H1 (cell line): ENCODE data around the gene PCDH9. TPM values are rescaled to one million over a fixed set of nuclear protein-coding genes. Genes with fewer than 3 reads are reported as not detected.

Source experiments
- CTCF ChIA-PET: fragments of 300-600 bp; sonication (Branson Sonifier 250); formaldehyde crosslinking; loops from one replicate; lab custom pipeline; 2021; ENCODE audit not compliant: partially characterized antibody; lab: Charles Lee
- POLR2A ChIA-PET: fragments of 300-600 bp; sonication (Branson Sonifier 250); formaldehyde crosslinking; loops from one replicate; lab custom pipeline; 2021; ENCODE audit warnings: inconsistent platforms; ENCODE audit not compliant: partially characterized antibody; lab: Charles Lee
- DNase-seq, 2 experiments: peaks; one replicate each; pipeline versions ENCODE4 v3.0.0 to v3.0.0-alpha.2; 2010 to 2022; ENCODE audit warnings: low spot score in 2 of 2, low read depth in 1 of 2, mixed read lengths in 1 of 2
- FAIRE-seq: peaks from 2 replicates; lab custom pipeline; 2011; peaks lifted over from hg19 to GRCh38; lab: Jason Lieb, UNC
- H2AFZ ChIP-seq: 2 replicates; pipeline ENCODE4 v1.8.1; 2012; ENCODE audit warnings: low read length, inconsistent platforms
- H2AK5ac ChIP-seq: 2 replicates; pipeline ENCODE4 v1.6.1; 2013; ENCODE audit warnings: low read depth, low read length
- H2BK120ac ChIP-seq: replicated peaks from 2 replicates; pipeline ENCODE3; 2013; ENCODE audit warnings: low read depth, low read length, inconsistent platforms
- H2BK12ac ChIP-seq: 2 replicates; pipeline ENCODE4 v1.6.1; 2013; ENCODE audit warnings: low read depth, low read length
- H2BK15ac ChIP-seq: 2 replicates; pipeline ENCODE4 v1.6.1; 2013; ENCODE audit warnings: low read length
- H2BK20ac ChIP-seq: 2 replicates; pipeline ENCODE4 v1.6.1; 2013; ENCODE audit warnings: low read length
- H2BK5ac ChIP-seq: 2 replicates; pipeline ENCODE4 v1.6.1; 2013; ENCODE audit warnings: low read depth, low read length
- H3K14ac ChIP-seq: 2 replicates; pipeline ENCODE4 v1.6.1; 2013; ENCODE audit warnings: inconsistent platforms; ENCODE audit not compliant: insufficient read length
- H3K18ac ChIP-seq: 2 replicates; pipeline ENCODE4 v1.6.1; 2013; ENCODE audit warnings: low read length; ENCODE audit errors: extremely low read depth
- H3K23ac ChIP-seq: 2 replicates; pipeline ENCODE4 v1.6.1; 2013; ENCODE audit warnings: inconsistent platforms; ENCODE audit not compliant: insufficient read length
- H3K23me2 ChIP-seq: 2 replicates; pipeline ENCODE4 v1.6.1; 2013; ENCODE audit warnings: low read depth, low read length
- H3K27ac ChIP-seq: 2 replicates; pipeline ENCODE4 v1.6.1; 2011; ENCODE audit warnings: low read depth, low read length, inconsistent platforms
- H3K27me3 ChIP-seq, 4 experiments: replicated peaks in 1 of 4; 1 replicate in 1 of 4; 2 replicates in 3 of 4; pipeline versions ENCODE4 v1.6.1 to v1.8.1; 2011 to 2013; ENCODE audit warnings: low read length in 3 of 4, mild to moderate bottlenecking in 3 of 4, inconsistent platforms in 2 of 4, mixed read lengths in 2 of 4, moderate library complexity in 1 of 4; ENCODE audit not compliant: control insufficient read depth in 3 of 4, insufficient read depth in 3 of 4; ENCODE audit errors: extremely low read depth in 1 of 4
- H3K36me3 ChIP-seq, 4 experiments: 2 replicates each; pipeline versions ENCODE4 v1.6.1 to v1.8.1; 2011 to 2013; ENCODE audit warnings: mild to moderate bottlenecking in 4 of 4, low read length in 3 of 4, moderate library complexity in 2 of 4, control low read depth in 1 of 4, inconsistent platforms in 1 of 4; ENCODE audit not compliant: insufficient read depth in 4 of 4, control insufficient read depth in 2 of 4
- H3K4ac ChIP-seq: replicated peaks from 2 replicates; pipeline ENCODE3; 2013; ENCODE audit warnings: low read length, low read depth, mixed read lengths, inconsistent platforms; ENCODE audit not compliant: insufficient read length
- H3K4me1 ChIP-seq, 4 experiments: replicated peaks in 1 of 4; 1 replicate in 1 of 4; 2 replicates in 3 of 4; pipeline versions ENCODE4 v1.6.1 to v1.8.1; 2011 to 2013; ENCODE audit warnings: low read length in 3 of 4, inconsistent platforms in 2 of 4, mixed read lengths in 1 of 4; ENCODE audit not compliant: insufficient read depth in 4 of 4, control insufficient read depth in 3 of 4
- H3K4me2 ChIP-seq, 2 experiments: 2 replicates each; pipeline versions ENCODE4 v1.6.1 to v1.8.1; 2011 to 2013; ENCODE audit warnings: low read depth in 2 of 2, low read length in 2 of 2, control low read depth in 1 of 2, inconsistent platforms in 1 of 2, mild to moderate bottlenecking in 1 of 2; ENCODE audit not compliant: insufficient read depth in 1 of 2
- H3K4me3 ChIP-seq, 4 experiments: fragments of 200-600, 300-600 bp in 1 of 4; sonication (generic), shearing (Covaris generic), sonication (Bioruptor Twin) in 1 of 4; 2 replicates each; pipeline versions ENCODE4 v1.5.1 to v1.8.1; 2011 to 2016; ENCODE audit warnings: low read length in 4 of 4, low read depth in 3 of 4, control low read depth in 2 of 4, inconsistent platforms in 2 of 4, mild to moderate bottlenecking in 2 of 4, mixed read lengths in 1 of 4, moderate library complexity in 1 of 4; ENCODE audit not compliant: insufficient read depth in 2 of 4; ENCODE audit errors: extremely low read depth in 1 of 4
- H3K56ac ChIP-seq: replicated peaks from 2 replicates; pipeline ENCODE3; 2013; ENCODE audit warnings: low read depth, mild to moderate bottlenecking, mixed read lengths, low read length, inconsistent platforms; ENCODE audit not compliant: insufficient read length
- H3K79me1 ChIP-seq: 2 replicates; pipeline ENCODE4 v1.6.1; 2013; ENCODE audit warnings: low read depth, low read length, control low read depth
- H3K79me2 ChIP-seq, 2 experiments: 2 replicates each; pipeline versions ENCODE4 v1.6.1 to v1.8.1; 2012 to 2013; ENCODE audit warnings: low read length in 2 of 2, mild to moderate bottlenecking in 2 of 2, inconsistent platforms in 1 of 2; ENCODE audit not compliant: insufficient read depth in 2 of 2, control insufficient read depth in 1 of 2
- H3K9ac ChIP-seq, 4 experiments: replicated peaks in 1 of 4; 1 replicate in 1 of 4; 2 replicates in 3 of 4; pipeline versions ENCODE4 v1.6.1 to v1.8.1; 2011 to 2013; ENCODE audit warnings: low read depth in 3 of 4, low read length in 3 of 4, control low read depth in 2 of 4, mild to moderate bottlenecking in 2 of 4, moderate library complexity in 2 of 4, inconsistent platforms in 1 of 4; ENCODE audit errors: extremely low read depth in 1 of 4
- H3K9me3 ChIP-seq, 2 experiments: 2 replicates each; pipeline versions ENCODE4 v1.6.1 to v1.8.1; 2012 to 2013; ENCODE audit warnings: mild to moderate bottlenecking in 2 of 2, moderate library complexity in 2 of 2, control low read depth in 1 of 2, inconsistent platforms in 1 of 2, low read depth in 1 of 2, low read length in 1 of 2, mixed read lengths in 1 of 2; ENCODE audit not compliant: insufficient read depth in 2 of 2
- H4K20me1 ChIP-seq, 2 experiments: replicated peaks in 1 of 2; 2 replicates each; pipeline versions ENCODE3 to v1.8.1; 2011 to 2013; ENCODE audit warnings: inconsistent platforms in 2 of 2, low read length in 2 of 2, mild to moderate bottlenecking in 1 of 2; ENCODE audit not compliant: insufficient read depth in 2 of 2, control insufficient read depth in 1 of 2
- H4K5ac ChIP-seq: 2 replicates; pipeline ENCODE4 v1.6.1; 2013; ENCODE audit warnings: low read length, low read depth, mixed read lengths, inconsistent platforms; ENCODE audit not compliant: insufficient read length
- H4K8ac ChIP-seq: 2 replicates; pipeline ENCODE4 v1.8.0; 2013; ENCODE audit warnings: mild to moderate bottlenecking, moderate library complexity, low read length, inconsistent platforms; ENCODE audit not compliant: insufficient read depth; ENCODE audit errors: extremely low read depth
- H4K91ac ChIP-seq: replicated peaks from 2 replicates; pipeline ENCODE3; 2013; ENCODE audit warnings: low read length, mixed read lengths, inconsistent platforms; ENCODE audit not compliant: insufficient read length
- BCL11A ChIP-seq, 2 experiments: IDR thresholded peaks; one replicate each; pipeline ENCODE4 v1.6.1; 2011; ENCODE audit warnings: low read depth in 2 of 2, low read length in 2 of 2, mild to moderate bottlenecking in 2 of 2
- CREB1 ChIP-seq: IDR thresholded peaks from 2 replicates; pipeline ENCODE4 v1.6.1; 2012; ENCODE audit warnings: inconsistent platforms
- GTF2F1 ChIP-seq: IDR thresholded peaks from 2 replicates; pipeline ENCODE4 v1.6.1; 2012; ENCODE audit warnings: low read depth, low read length, improper control_type of control experiment, borderline replicate concordance
- MAFK ChIP-seq: IDR thresholded peaks from 2 replicates; pipeline ENCODE4 v1.6.1; 2012; ENCODE audit warnings: low read depth, mild to moderate bottlenecking, improper control_type of control experiment, low read length
- PHF8 ChIP-seq: fragments of 200-600 bp; sonication (generic); conservative IDR thresholded peaks from 2 replicates; pipeline ENCODE4 v1.7.1; 2012; ENCODE audit warnings: low read depth, mild to moderate bottlenecking, inconsistent platforms, low read length, moderate library complexity
- RFX5 ChIP-seq: IDR thresholded peaks from 2 replicates; pipeline ENCODE4 v1.6.1; 2011; ENCODE audit warnings: low read depth, low read length, improper control_type of control experiment, borderline replicate concordance
- RNF2 ChIP-seq: fragments of 200-900, 300-1000 bp; sonication (generic); IDR thresholded peaks from 2 replicates; pipeline ENCODE4 v1.7.1; 2016; ENCODE audit warnings: borderline replicate concordance, low read depth, mild to moderate bottlenecking, antibody characterized with exemption, low read length; ENCODE audit not compliant: poor library complexity, severe bottlenecking; ENCODE audit errors: missing control alignments
- SP1 ChIP-seq: IDR thresholded peaks from 2 replicates; pipeline ENCODE4 v1.6.1; 2011; ENCODE audit warnings: low read depth, low read length
- TAF1 ChIP-seq: IDR thresholded peaks from 2 replicates; pipeline ENCODE4 v1.6.1; 2011; ENCODE audit warnings: mild to moderate bottlenecking, low read depth, low read length
- WGBS, 2 experiments: shearing (Covaris generic) in 1 of 2; methylation state at CpG; one replicate each; pipeline versions ENCODE4 v1.1.6 to v1.1.7; 2013 to 2015; ENCODE audit warnings: low lambda C conversion rate in 2 of 2, mixed read lengths in 2 of 2, inconsistent platforms in 1 of 2, low coverage in 1 of 2, missing lambda C conversion rate in 1 of 2; ENCODE audit not compliant: insufficient replicate concordance in 2 of 2, insufficient coverage in 1 of 2, insufficient read length in 1 of 2; ENCODE audit errors: extremely low coverage in 1 of 2, missing lambda C conversion rate in 1 of 2; 5-methylcytosine and 5-hydroxymethylcytosine counted together
- polyA plus RNA-seq, 7 experiments: library from polyadenylated mRNA; depleted of rRNA in 3 of 7; stranded (reverse) in 5 of 7; unstranded in 2 of 7; fragments of >200 nt in 5 of 7; fragments of 200-250 nt in 2 of 7; gene quantifications; 1 replicate in 5 of 7; 2 replicates in 1 of 7; 4 replicates in 1 of 7; pipeline versions ENCODE4 v1.2.1 to v1.2.3, GENCODE V29; 2011 to 2013; ENCODE audit warnings: missing spikeins in 2 of 7, mixed read lengths in 2 of 7
- total RNA-seq: library from RNA; stranded (reverse); fragmentation: NEBNext Ultra II Directional; extraction: Animal tissue kit (Norgen Biotek cat#: 25700); gene quantifications from 2 replicates; pipeline ENCODE4 v1.2.1, GENCODE V29; 2021

The PCDH9 gene
- total and polyA plus RNA-seq, 2 of the 8 experiments (the other 6 are each of a cell fraction or from before 2014, with no cell fraction given): 0.12 to 0.60 TPM

DNA sequence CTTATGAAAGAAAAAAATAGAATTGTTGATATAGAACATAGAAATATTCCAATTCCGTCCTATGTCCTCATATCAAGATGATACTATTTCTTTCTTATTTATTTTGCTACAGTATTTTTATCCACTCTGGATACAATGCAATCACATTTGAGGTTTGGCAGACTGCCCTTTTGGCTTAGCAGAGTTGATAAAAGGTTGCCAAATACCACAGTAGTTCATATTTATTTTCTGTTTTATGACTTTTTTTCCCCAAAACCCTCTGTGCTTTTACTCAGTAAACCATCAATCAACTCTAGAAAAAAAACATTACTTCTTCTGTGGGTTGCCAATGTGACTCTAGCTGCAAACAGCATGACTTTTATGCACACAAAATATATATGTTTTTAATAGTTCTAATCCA, 424.5 kb downstream of the PCDH9 start:
- Histone ChIP-seq H2BK5ac (no peak overlapping the region), H2BK120ac (no peak overlapping the region), H2BK20ac (no peak overlapping the region), H3K4me3 (no peak overlapping the region), H2BK12ac (no peak overlapping the region), H3K4ac (no peak overlapping the region), H2AK5ac (no peak overlapping the region), H3K27me3 (no peaks in the 10 kb centered on the region), H2AFZ (no peak overlapping the region), H3K9me3 (no peaks in the 10 kb centered on the region), H3K23me2 (no peaks in the 10 kb centered on the region), H4K8ac (no peak overlapping the region), H3K14ac (no peak overlapping the region), H3K23ac (no peak overlapping the region), H3K9ac (no peak overlapping the region), H4K5ac (no peak overlapping the region), H2BK15ac (no peak overlapping the region)
- WGBS, 2 experiments: 100% methylated on average over 1 of the region's 1 CpG; no CpG with 5 or more reads in 1 of the 2 experiments
- DNase-seq (no peak), FAIRE-seq (no peak)
- ChIA-PET CTCF (no interaction called here), POLR2A (no interaction called here)
- TF ChIP-seq GTF2F1 (no peak), SP1 (no peak), BCL11A (IDR thresholded peaks at IDR 0.05; ENCODE audit: low read depth in 2 of 2, low read length in 2 of 2) (no peak), TAF1 (no peak), CREB1 (no peak), RFX5 (no peak), PHF8 (no peak), MAFK (no peak), RNF2 (no peak)
- TF ChIP-seq, all 59 proteins: peak for 0
- Histone ChIP-seq H3K79me1 (no peaks in the 10 kb centered on the region), H3K4me2 (no peak overlapping the region), H3K4me1 (no peaks in the 10 kb centered on the region; a peak in 1 of 7 replicates), H3K27ac (no peak overlapping the region), H3K79me2 (no peaks in the 10 kb centered on the region), H4K91ac (no peak overlapping the region), H3K56ac (no peak overlapping the region), H3K18ac (no peak overlapping the region), H3K36me3 (no peaks in the 10 kb centered on the region), H4K20me1 (no peaks in the 10 kb centered on the region)
